K562 (cell line): ENCODE measurements around the gene C2orf69.

ENCODE experiments used
- BACH1 ChIP-seq: fragments of 200-800 bp; sonication (Bioruptor generic); IDR thresholded peaks from 2 replicates; pipeline ENCODE4 v1.6.1; 2016; ENCODE audit warnings: missing genetic modification characterization, missing compliant biosample characterization
- CBX1 ChIP-seq: sonication (generic); IDR thresholded peaks from 2 replicates; pipeline ENCODE4 v1.6.1; 2016; ENCODE audit warnings: antibody characterized with exemption, low read depth, mild to moderate bottlenecking
- CHD4 ChIP-seq: fragments of 200-600 bp; sonication (generic); IDR thresholded peaks from 3 replicates; pipeline ENCODE4 v1.6.1; 2012; ENCODE audit warnings: low read depth, mild to moderate bottlenecking, mixed read lengths, low read length, inconsistent platforms; ENCODE audit not compliant: insufficient read depth, insufficient replicate concordance, poor library complexity, severe bottlenecking
- DNMT1 ChIP-seq: fragments of 450-650 bp; IDR thresholded peaks from 2 replicates; pipeline ENCODE4 v1.6.1; 2016; ENCODE audit warnings: antibody characterized with exemption, mild to moderate bottlenecking
- GABPB2 ChIP-seq: fragments of 250-450 bp; sonication (Bioruptor Pico); conservative IDR thresholded peaks from 2 replicates; pipeline ENCODE4 v1.5.1; 2021; ENCODE audit warnings: mild to moderate bottlenecking
- POLR2AphosphoS5 ChIP-seq: IDR thresholded peaks from 2 replicates; pipeline ENCODE4 v1.6.1; 2011; ENCODE audit warnings: mild to moderate bottlenecking, low read depth, low read length, moderate library complexity; ENCODE audit not compliant: control insufficient read depth, insufficient read depth
- SMAD1 ChIP-seq: fragments of 150-350 bp; IDR thresholded peaks from 2 replicates; pipeline ENCODE4 v1.6.1; 2014; ENCODE audit warnings: low read length, low read depth; ENCODE audit not compliant: partially characterized antibody
- ZNF174 ChIP-seq: fragments of 250-450 bp; sonication (Bioruptor Pico); IDR thresholded peaks from 2 replicates; pipeline ENCODE4 v1.4.0; 2020; ENCODE audit warnings: mild to moderate bottlenecking
- ZNF184 ChIP-seq: sonication (generic); formaldehyde crosslinking; IDR thresholded peaks from 2 replicates; pipeline ENCODE4 v1.5.0; 2020; ENCODE audit warnings: missing genetic modification reagents
- TF ChIP-seq, protein P1 (sequence below), 3 experiments: IDR thresholded peaks in 2 of 3; conservative IDR thresholded peaks in 1 of 3; 2 replicates each; pipeline ENCODE4 v1.5.1; 2011 to 2012; ENCODE audit warnings: low read length in 3 of 3, mild to moderate bottlenecking in 3 of 3, control low read depth in 2 of 3, improper control_type of control experiment in 1 of 3, inconsistent platforms in 1 of 3, low read depth in 1 of 3, mixed read lengths in 1 of 3, moderate library complexity in 1 of 3; ENCODE audit not compliant: insufficient read depth in 2 of 3
- TF ChIP-seq, protein P2 (sequence below): fragments of 250-450 bp; sonication (Bioruptor Pico); IDR thresholded peaks from 2 replicates; pipeline ENCODE4 v1.8.0; 2022; ENCODE audit warnings: inconsistent platforms, mild to moderate bottlenecking, moderate library complexity, borderline replicate concordance
- TF ChIP-seq, protein P3 (sequence below): sonication (generic); formaldehyde crosslinking; IDR thresholded peaks from 2 replicates; pipeline ENCODE4 v1.8.0; 2023; ENCODE audit warnings: missing genetic modification reagents, mild to moderate bottlenecking, borderline replicate concordance
- TF ChIP-seq, protein P4 (sequence below), 2 experiments: fragments of 450-650 bp; IDR thresholded peaks; 2 replicates each; pipeline ENCODE4 v1.6.1; 2018; ENCODE audit warnings: mild to moderate bottlenecking in 2 of 2, low read depth in 1 of 2; ENCODE audit not compliant: partially characterized antibody in 2 of 2

DNA sequence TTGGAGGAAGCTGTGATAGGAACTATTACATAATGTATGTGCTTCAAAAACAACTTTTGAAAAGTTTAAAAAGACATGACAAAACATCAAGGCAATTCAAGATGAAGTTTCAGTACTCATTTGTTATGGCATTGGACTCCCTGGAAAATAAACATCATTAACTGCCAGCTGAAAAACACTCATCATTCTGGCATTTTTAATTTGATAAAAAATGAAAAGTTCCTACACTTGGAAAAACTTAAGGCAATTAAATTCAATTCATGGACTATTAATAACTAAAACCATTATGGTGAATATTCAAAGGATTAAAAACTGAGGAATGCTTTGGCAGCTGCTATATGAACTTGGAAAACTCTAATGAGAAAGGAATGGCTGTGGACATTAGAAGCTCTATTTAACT, 35.7 kb downstream of the C2orf69 start:
- TF ChIP-seq, protein P1, sequence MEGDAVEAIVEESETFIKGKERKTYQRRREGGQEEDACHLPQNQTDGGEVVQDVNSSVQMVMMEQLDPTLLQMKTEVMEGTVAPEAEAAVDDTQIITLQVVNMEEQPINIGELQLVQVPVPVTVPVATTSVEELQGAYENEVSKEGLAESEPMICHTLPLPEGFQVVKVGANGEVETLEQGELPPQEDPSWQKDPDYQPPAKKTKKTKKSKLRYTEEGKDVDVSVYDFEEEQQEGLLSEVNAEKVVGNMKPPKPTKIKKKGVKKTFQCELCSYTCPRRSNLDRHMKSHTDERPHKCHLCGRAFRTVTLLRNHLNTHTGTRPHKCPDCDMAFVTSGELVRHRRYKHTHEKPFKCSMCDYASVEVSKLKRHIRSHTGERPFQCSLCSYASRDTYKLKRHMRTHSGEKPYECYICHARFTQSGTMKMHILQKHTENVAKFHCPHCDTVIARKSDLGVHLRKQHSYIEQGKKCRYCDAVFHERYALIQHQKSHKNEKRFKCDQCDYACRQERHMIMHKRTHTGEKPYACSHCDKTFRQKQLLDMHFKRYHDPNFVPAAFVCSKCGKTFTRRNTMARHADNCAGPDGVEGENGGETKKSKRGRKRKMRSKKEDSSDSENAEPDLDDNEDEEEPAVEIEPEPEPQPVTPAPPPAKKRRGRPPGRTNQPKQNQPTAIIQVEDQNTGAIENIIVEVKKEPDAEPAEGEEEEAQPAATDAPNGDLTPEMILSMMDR (IDR thresholded peaks at IDR 0.05 in 2 of 3, conservative IDR thresholded peaks at IDR 0.05 in 1 of 3; ENCODE audit: insufficient read depth in 2 of 3, low read depth in 1 of 3, low read length in 3 of 3): no peak
- TF ChIP-seq BACH1 (tag) (no peak), ZNF184 (CRISPR knock-in tag) (no peak), CHD4 (no peak), ZNF174 (CRISPR knock-in tag) (no peak), SMAD1 (no peak), POLR2AphosphoS5 (no peak), DNMT1 (no peak), GABPB2 (CRISPR knock-in tag) (no peak), CBX1 (no peak)
- TF ChIP-seq, protein P2, sequence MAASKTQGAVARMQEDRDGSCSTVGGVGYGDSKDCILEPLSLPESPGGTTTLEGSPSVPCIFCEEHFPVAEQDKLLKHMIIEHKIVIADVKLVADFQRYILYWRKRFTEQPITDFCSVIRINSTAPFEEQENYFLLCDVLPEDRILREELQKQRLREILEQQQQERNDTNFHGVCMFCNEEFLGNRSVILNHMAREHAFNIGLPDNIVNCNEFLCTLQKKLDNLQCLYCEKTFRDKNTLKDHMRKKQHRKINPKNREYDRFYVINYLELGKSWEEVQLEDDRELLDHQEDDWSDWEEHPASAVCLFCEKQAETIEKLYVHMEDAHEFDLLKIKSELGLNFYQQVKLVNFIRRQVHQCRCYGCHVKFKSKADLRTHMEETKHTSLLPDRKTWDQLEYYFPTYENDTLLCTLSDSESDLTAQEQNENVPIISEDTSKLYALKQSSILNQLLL (CRISPR knock-in tag): no peak
- TF ChIP-seq, protein P3, sequence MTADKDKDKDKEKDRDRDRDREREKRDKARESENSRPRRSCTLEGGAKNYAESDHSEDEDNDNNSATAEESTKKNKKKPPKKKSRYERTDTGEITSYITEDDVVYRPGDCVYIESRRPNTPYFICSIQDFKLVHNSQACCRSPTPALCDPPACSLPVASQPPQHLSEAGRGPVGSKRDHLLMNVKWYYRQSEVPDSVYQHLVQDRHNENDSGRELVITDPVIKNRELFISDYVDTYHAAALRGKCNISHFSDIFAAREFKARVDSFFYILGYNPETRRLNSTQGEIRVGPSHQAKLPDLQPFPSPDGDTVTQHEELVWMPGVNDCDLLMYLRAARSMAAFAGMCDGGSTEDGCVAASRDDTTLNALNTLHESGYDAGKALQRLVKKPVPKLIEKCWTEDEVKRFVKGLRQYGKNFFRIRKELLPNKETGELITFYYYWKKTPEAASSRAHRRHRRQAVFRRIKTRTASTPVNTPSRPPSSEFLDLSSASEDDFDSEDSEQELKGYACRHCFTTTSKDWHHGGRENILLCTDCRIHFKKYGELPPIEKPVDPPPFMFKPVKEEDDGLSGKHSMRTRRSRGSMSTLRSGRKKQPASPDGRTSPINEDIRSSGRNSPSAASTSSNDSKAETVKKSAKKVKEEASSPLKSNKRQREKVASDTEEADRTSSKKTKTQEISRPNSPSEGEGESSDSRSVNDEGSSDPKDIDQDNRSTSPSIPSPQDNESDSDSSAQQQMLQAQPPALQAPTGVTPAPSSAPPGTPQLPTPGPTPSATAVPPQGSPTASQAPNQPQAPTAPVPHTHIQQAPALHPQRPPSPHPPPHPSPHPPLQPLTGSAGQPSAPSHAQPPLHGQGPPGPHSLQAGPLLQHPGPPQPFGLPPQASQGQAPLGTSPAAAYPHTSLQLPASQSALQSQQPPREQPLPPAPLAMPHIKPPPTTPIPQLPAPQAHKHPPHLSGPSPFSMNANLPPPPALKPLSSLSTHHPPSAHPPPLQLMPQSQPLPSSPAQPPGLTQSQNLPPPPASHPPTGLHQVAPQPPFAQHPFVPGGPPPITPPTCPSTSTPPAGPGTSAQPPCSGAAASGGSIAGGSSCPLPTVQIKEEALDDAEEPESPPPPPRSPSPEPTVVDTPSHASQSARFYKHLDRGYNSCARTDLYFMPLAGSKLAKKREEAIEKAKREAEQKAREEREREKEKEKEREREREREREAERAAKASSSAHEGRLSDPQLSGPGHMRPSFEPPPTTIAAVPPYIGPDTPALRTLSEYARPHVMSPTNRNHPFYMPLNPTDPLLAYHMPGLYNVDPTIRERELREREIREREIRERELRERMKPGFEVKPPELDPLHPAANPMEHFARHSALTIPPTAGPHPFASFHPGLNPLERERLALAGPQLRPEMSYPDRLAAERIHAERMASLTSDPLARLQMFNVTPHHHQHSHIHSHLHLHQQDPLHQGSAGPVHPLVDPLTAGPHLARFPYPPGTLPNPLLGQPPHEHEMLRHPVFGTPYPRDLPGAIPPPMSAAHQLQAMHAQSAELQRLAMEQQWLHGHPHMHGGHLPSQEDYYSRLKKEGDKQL (CRISPR knock-in tag): no peak
- TF ChIP-seq, protein P4, sequence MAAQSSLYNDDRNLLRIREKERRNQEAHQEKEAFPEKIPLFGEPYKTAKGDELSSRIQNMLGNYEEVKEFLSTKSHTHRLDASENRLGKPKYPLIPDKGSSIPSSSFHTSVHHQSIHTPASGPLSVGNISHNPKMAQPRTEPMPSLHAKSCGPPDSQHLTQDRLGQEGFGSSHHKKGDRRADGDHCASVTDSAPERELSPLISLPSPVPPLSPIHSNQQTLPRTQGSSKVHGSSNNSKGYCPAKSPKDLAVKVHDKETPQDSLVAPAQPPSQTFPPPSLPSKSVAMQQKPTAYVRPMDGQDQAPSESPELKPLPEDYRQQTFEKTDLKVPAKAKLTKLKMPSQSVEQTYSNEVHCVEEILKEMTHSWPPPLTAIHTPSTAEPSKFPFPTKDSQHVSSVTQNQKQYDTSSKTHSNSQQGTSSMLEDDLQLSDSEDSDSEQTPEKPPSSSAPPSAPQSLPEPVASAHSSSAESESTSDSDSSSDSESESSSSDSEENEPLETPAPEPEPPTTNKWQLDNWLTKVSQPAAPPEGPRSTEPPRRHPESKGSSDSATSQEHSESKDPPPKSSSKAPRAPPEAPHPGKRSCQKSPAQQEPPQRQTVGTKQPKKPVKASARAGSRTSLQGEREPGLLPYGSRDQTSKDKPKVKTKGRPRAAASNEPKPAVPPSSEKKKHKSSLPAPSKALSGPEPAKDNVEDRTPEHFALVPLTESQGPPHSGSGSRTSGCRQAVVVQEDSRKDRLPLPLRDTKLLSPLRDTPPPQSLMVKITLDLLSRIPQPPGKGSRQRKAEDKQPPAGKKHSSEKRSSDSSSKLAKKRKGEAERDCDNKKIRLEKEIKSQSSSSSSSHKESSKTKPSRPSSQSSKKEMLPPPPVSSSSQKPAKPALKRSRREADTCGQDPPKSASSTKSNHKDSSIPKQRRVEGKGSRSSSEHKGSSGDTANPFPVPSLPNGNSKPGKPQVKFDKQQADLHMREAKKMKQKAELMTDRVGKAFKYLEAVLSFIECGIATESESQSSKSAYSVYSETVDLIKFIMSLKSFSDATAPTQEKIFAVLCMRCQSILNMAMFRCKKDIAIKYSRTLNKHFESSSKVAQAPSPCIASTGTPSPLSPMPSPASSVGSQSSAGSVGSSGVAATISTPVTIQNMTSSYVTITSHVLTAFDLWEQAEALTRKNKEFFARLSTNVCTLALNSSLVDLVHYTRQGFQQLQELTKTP (IDR thresholded peaks at IDR 0.05; ENCODE audit: low read depth in 1 of 2, partially characterized antibody in 2 of 2): no peak
